Measurements from ENCODE around the gene DYNLRB1.
"Not testable (repeated sequence)": the region's sequence is repeated elsewhere in the genome, so short reads cannot be mapped to it uniquely, and the experiment has no call there.

DYNLRB1 gene

GRCh38 chr20:34516247-34517113, at the start of gene DYNLRB1:
Gene DYNLRB1 (plus strand): TSS chr20:34516422. CDS start chr20:34516459, 37 bp downstream.
- peak; percentile 93 to 95 for DNase-seq (ENCODE audit: low read depth in 2 of 2)

GRCh38 chr20:34468951-34469350, 47.3 kb upstream of the DYNLRB1 start:
- DNase-seq (ENCODE audit: low read depth in 2 of 2) = no peak

- DNase-seq (ENCODE audit: low read depth in 2 of 2) = no peak
Measured at GRCh38 chr20:34472246-34472925, 43.8 kb upstream of the DYNLRB1 start.

- DNase-seq (ENCODE audit: low read depth in 2 of 2) = peak; percentile 14 to 30
Measured at GRCh38 chr20:34473262-34473883, 42.8 kb upstream of the DYNLRB1 start.

- DNase-seq (ENCODE audit: low read depth in 2 of 2) = peak; percentile 13 to 20
Measured at GRCh38 chr20:34475979-34476736, 40.1 kb upstream of the DYNLRB1 start.

- DNase-seq (ENCODE audit: low read depth in 2 of 2) = no peak
Measured at GRCh38 chr20:34479627-34480026, 36.6 kb upstream of the DYNLRB1 start.

GRCh38 chr20:34482154-34482553, 34.1 kb upstream of the DYNLRB1 start:
- DNase-seq (ENCODE audit: low read depth in 2 of 2) = not testable (repeated sequence)

- DNase-seq (ENCODE audit: low read depth in 2 of 2) = not testable (repeated sequence)
Measured at GRCh38 chr20:34483585-34484220, 32.5 kb upstream of the DYNLRB1 start.

GRCh38 chr20:34485068-34485634, 31.1 kb upstream of the DYNLRB1 start:
- no peak for DNase-seq (ENCODE audit: low read depth in 2 of 2)

- no peak for DNase-seq (ENCODE audit: low read depth in 2 of 2)
Measured at GRCh38 chr20:34491226-34491931, 24.8 kb upstream of the DYNLRB1 start.

- no peak for DNase-seq (ENCODE audit: low read depth in 2 of 2)
Measured at GRCh38 chr20:34491932-34492509, 24.2 kb upstream of the DYNLRB1 start.

GRCh38 chr20:34493646-34494045, 22.6 kb upstream of the DYNLRB1 start:
- DNase-seq (ENCODE audit: low read depth in 2 of 2) = no peak

- DNase-seq (ENCODE audit: low read depth in 2 of 2) = no peak
Measured at GRCh38 chr20:34495307-34495706, 20.9 kb upstream of the DYNLRB1 start.

GRCh38 chr20:34495916-34496315, 20.3 kb upstream of the DYNLRB1 start:
- DNase-seq (ENCODE audit: low read depth in 2 of 2) = no peak

- DNase-seq (ENCODE audit: low read depth in 2 of 2) = not testable (repeated sequence)
Measured at GRCh38 chr20:34497596-34497995, 18.6 kb upstream of the DYNLRB1 start.

- no peak for DNase-seq (ENCODE audit: low read depth in 2 of 2)
Measured at GRCh38 chr20:34500823-34501222, 15.4 kb upstream of the DYNLRB1 start.

GRCh38 chr20:34506480-34506879, 9.7 kb upstream of the DYNLRB1 start:
- DNase-seq (ENCODE audit: low read depth in 2 of 2) = no peak

- DNase-seq (ENCODE audit: low read depth in 2 of 2) = no peak
Measured at GRCh38 chr20:34507702-34508413, 8.4 kb upstream of the DYNLRB1 start.

- no peak for DNase-seq (ENCODE audit: low read depth in 2 of 2)
Measured at GRCh38 chr20:34510575-34510974, 5.6 kb upstream of the DYNLRB1 start.
